Measurements from ENCODE around the gene DNHD1.

The DNHD1 gene

GRCh38 chr11:6616596-6617250 lies 119.6 kb downstream of the DNHD1 start:
- DNase-seq = no peak

- DNase-seq = no peak
Measured at GRCh38 chr11:6617315-6617781, 120.3 kb downstream of the DNHD1 start.

- DNase-seq = no peak
Measured at GRCh38 chr11:6618117-6619003, 121.3 kb downstream of the DNHD1 start.

GRCh38 chr11:6619004-6619745 lies 122.1 kb downstream of the DNHD1 start, which contains the start of gene TPP1:
Gene TPP1, minus strand, starts transcription at chr11:6619422. Its CDS starts 22 bp downstream, at chr11:6619400.
- DNase-seq = peak; percentile 44

- no peak for DNase-seq
Measured at GRCh38 chr11:6620636-6621035, 123.6 kb downstream of the DNHD1 start.
